DND-41 (cell line): ENCODE results near the gene DACT1.

Experiments used
- ATAC-seq: fragments of 200-7000 bp; cut with Tn5 transposase; 3 replicates; pipeline ENCODE4 v1.9.1; 2021; ENCODE audit warnings: low read depth; ENCODE audit not compliant: insufficient read depth
- DNase-seq: peaks from one replicate; pipeline ENCODE4 v3.0.0-alpha.2; 2020
- H2AFZ ChIP-seq: 2 replicates; pipeline ENCODE4 v1.6.0; 2012; ENCODE audit warnings: low read depth, low read length
- H3K27ac ChIP-seq: 2 replicates; pipeline ENCODE4 v1.5.1; 2012; ENCODE audit warnings: low read length, inconsistent platforms
- H3K27me3 ChIP-seq: fragments of 200-600 bp; sonication (generic); 2 replicates; pipeline ENCODE4 v1.6.0; 2012; ENCODE audit warnings: low read length, mild to moderate bottlenecking, inconsistent platforms; ENCODE audit not compliant: insufficient read depth, poor library complexity
- H3K36me3 ChIP-seq: 2 replicates; pipeline ENCODE4 v1.5.1; 2012; ENCODE audit warnings: low read length, inconsistent platforms; ENCODE audit not compliant: insufficient read depth
- H3K4me1 ChIP-seq: 2 replicates; pipeline ENCODE4 v1.5.1; 2012; ENCODE audit warnings: mild to moderate bottlenecking, low read length; ENCODE audit not compliant: insufficient read depth
- H3K4me2 ChIP-seq: 2 replicates; pipeline ENCODE4 v1.6.0; 2012; ENCODE audit warnings: mild to moderate bottlenecking, moderate library complexity, low read length, inconsistent platforms; ENCODE audit not compliant: insufficient read depth
- H3K4me3 ChIP-seq, 2 experiments: fragments of 200-600 bp in 1 of 2; shearing (Covaris generic) in 1 of 2; 2 replicates each; pipeline ENCODE4 v1.5.1; 2012 to 2016; ENCODE audit warnings: inconsistent platforms in 2 of 2, low read length in 2 of 2, mild to moderate bottlenecking in 2 of 2, low read depth in 1 of 2, moderate library complexity in 1 of 2
- H3K79me2 ChIP-seq: 2 replicates; pipeline ENCODE4 v1.6.0; 2012; ENCODE audit warnings: low read length, inconsistent platforms; ENCODE audit not compliant: insufficient read depth
- H3K9ac ChIP-seq: 2 replicates; pipeline ENCODE4 v1.6.0; 2012; ENCODE audit warnings: low read depth, mild to moderate bottlenecking, inconsistent platforms, low read length, moderate library complexity
- H3K9me3 ChIP-seq: 2 replicates; pipeline ENCODE4 v1.5.1; 2012; ENCODE audit warnings: low read length, moderate library complexity, mild to moderate bottlenecking, inconsistent platforms; ENCODE audit not compliant: insufficient read depth, severe bottlenecking
- H4K20me1 ChIP-seq: 2 replicates; pipeline ENCODE4 v1.6.0; 2012; ENCODE audit warnings: low read length; ENCODE audit not compliant: insufficient read depth
- CTCF ChIP-seq: IDR thresholded peaks from 2 replicates; pipeline ENCODE4 v1.5.1; 2012; ENCODE audit warnings: borderline replicate concordance, low read length, moderate library complexity, mild to moderate bottlenecking; ENCODE audit not compliant: poor library complexity, severe bottlenecking; ENCODE audit errors: extremely low read depth
- EZH2 ChIP-seq: IDR thresholded peaks from 3 replicates; pipeline ENCODE4 v1.6.1; 2012; ENCODE audit warnings: borderline replicate concordance, low read depth, mild to moderate bottlenecking, moderate library complexity, low read length, inconsistent platforms; ENCODE audit not compliant: severe bottlenecking

DACT1 gene

GRCh38 chr14:58697266-58697929 is 59.6 kb downstream of the DACT1 start:
- no peak overlapping the region for H3K27ac ChIP-seq
- H3K9ac ChIP-seq = no peak overlapping the region
- no peak overlapping the region for H3K4me3 ChIP-seq
- no peak overlapping the region for H3K4me2 ChIP-seq
- H3K79me2 ChIP-seq = no peaks in the 10 kb centered on the region
- no peak for TF ChIP-seq CTCF
- TF ChIP-seq EZH2 = no peak
- no peaks in the 10 kb centered on the region for H4K20me1 ChIP-seq
- no peaks in the 10 kb centered on the region for H3K36me3 ChIP-seq
- no peaks in the 10 kb centered on the region for H3K4me1 ChIP-seq
- no peak overlapping the region for H2AFZ ChIP-seq
- DNase-seq = no peak
- H3K27me3 ChIP-seq = peaks cover 8% of the 10 kb centered on the region
- no peak for ATAC-seq
- H3K9me3 ChIP-seq = no peaks in the 10 kb centered on the region
